Vagina (tissue), 2 donors: Measurements from ENCODE around the gene RTL1. TPM values are rescaled to one million over a fixed set of nuclear protein-coding genes. Genes with fewer than 3 reads are reported as not detected.

Experiments
- DNase-seq, 2 donors: peaks; one replicate each; pipeline ENCODE4 v3.0.0-alpha.2; 2017; ENCODE audit errors: extremely low spot score in 2 of 2
- H3K27ac ChIP-seq: fragments of 200-600 bp; sonication (generic); one replicate; pipeline ENCODE4 v1.5.1; 2019
- H3K27me3 ChIP-seq: fragments of 200-600 bp; sonication (generic); one replicate; pipeline ENCODE4 v1.5.1; 2019
- H3K36me3 ChIP-seq, 2 donors: fragments of 200-600 bp; sonication (generic); one replicate each; pipeline ENCODE4 v1.5.1; 2017 to 2019
- H3K4me1 ChIP-seq: fragments of 200-600 bp; sonication (generic); one replicate; pipeline ENCODE4 v1.5.1; 2019
- H3K4me3 ChIP-seq, 2 donors: fragments of 200-600 bp; sonication (generic); 1 replicate in 1 of 2; 2 replicates in 1 of 2; pipeline ENCODE4 v1.5.1; 2016 to 2019
- H3K9me3 ChIP-seq: fragments of 200-600 bp; sonication (generic); one replicate; pipeline ENCODE4 v1.5.1; 2019
- CTCF ChIP-seq, 3 experiments: fragments of 450-650 bp in 2 of 3; fragments of 200-600 bp in 1 of 3; sonication (generic) in 1 of 3; IDR thresholded peaks; one replicate each; pipeline ENCODE4 v1.5.1; 2017 to 2019; ENCODE audit warnings: antibody characterized with exemption in 3 of 3, mild to moderate bottlenecking in 2 of 3, moderate library complexity in 2 of 3
- POLR2A ChIP-seq, 2 donors: fragments of 450-650 bp; IDR thresholded peaks; one replicate each; pipeline ENCODE4 v1.6.1; 2017; ENCODE audit warnings: antibody characterized with exemption in 2 of 2, mild to moderate bottlenecking in 2 of 2, moderate library complexity in 2 of 2
- POLR2AphosphoS5 ChIP-seq, 2 donors: sonication (generic); formaldehyde crosslinking; IDR thresholded peaks; one replicate each; pipeline ENCODE4 v1.9.0; 2017; ENCODE audit warnings: antibody characterized with exemption in 2 of 2, mild to moderate bottlenecking in 2 of 2, low read depth in 1 of 2; ENCODE audit not compliant: insufficient read depth in 1 of 2
- intact Hi-C: fragments of 100-400 bp; cut with DNase I; formaldehyde crosslinking; loops from one replicate; pipeline ENCODE4 v1.15.1; 2023
- total RNA-seq: library from RNA; depleted of rRNA; stranded (reverse); fragments of >200 nt; gene quantifications from one replicate; pipeline ENCODE4 v1.2.3, GENCODE V29; 2016

RTL1 gene
- total RNA-seq, 1 donor from 2014 or later, result not detected

GRCh38 chr14:100858838-100859220 is 44.7 kb downstream of the RTL1 start:
- Histone ChIP-seq H3K36me3 (no peaks in the 10 kb centered on the region), H3K9me3 (no peaks in the 10 kb centered on the region), H3K4me1 (no peaks in the 10 kb centered on the region), H3K4me3 (no peak overlapping the region), H3K27me3 (no peaks in the 10 kb centered on the region), H3K27ac (no peak overlapping the region)
- no peak for DNase-seq
- no peak for TF ChIP-seq CTCF (IDR thresholded peaks at IDR 0.05)
- TF ChIP-seq POLR2A (IDR thresholded peaks at IDR 0.05), result no peak
- TF ChIP-seq POLR2AphosphoS5 (IDR thresholded peaks at IDR 0.05; ENCODE audit: insufficient read depth in 1 of 2, low read depth in 1 of 2), result no peak
- intact Hi-C loops, result loop anchor here (10.0 kb wide), 1 partner anchor 766 kb away; no protein-coding TSS in a partner anchor

DNA sequence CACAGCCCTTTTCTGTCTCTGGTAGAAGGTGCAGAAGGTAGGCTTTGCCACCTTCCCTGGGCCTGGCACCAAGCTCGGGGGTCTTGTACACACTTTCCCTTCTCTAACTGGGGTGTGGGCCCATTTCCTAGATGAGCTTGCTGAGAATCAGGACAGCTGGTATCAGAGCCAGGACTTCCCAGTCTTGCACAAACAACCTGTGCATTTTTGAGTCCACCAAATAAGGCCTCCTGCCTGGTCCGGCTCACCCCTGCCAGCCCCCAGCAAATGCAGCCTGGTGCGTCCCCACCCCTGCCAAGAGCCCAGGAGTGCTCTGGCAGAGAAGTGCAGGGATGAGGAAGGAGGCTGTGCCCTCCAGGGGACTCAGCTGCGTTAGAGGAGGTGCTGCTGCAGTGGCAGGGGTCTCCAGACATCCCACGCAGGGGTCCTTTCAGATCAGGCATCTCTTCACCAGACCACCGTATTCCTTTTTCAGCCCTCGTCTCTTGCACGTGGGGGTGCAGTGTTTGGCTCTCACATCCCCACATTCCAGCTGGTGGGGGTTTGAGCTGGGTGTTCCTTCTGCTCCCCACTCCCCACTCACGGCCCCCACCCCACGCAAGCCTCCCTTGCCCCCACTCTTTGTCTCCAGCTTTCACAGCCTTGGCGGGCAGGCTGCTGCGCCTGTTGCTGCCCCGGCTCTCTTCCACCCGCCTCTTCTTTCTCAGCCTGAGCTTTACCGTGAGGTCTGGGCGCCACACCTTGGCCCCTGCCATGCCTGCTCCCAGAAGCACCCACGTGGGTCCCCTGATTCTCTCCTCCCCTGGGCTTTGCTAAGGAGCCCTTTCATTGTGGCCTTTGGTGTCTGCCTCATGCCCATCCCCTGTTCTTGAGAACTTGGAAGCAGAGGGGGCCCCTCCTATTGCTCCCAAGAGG is 45.3 kb downstream of the RTL1 start:
- no peaks in the 10 kb centered on the region for H3K9me3 ChIP-seq
- TF ChIP-seq POLR2AphosphoS5 (IDR thresholded peaks at IDR 0.05; ENCODE audit: insufficient read depth in 1 of 2, low read depth in 1 of 2), result no peak
- TF ChIP-seq CTCF (IDR thresholded peaks at IDR 0.05), result no peak
- TF ChIP-seq POLR2A (IDR thresholded peaks at IDR 0.05), result no peak
- no peak overlapping the region for H3K4me3 ChIP-seq
- H3K4me1 ChIP-seq, result no peaks in the 10 kb centered on the region
- no peak overlapping the region for H3K27ac ChIP-seq
- H3K27me3 ChIP-seq, result no peaks in the 10 kb centered on the region
- intact Hi-C loops, result loop anchor here (10.0 kb wide), 1 partner anchor 767 kb away; no protein-coding TSS in a partner anchor
- H3K36me3 ChIP-seq, result no peaks in the 10 kb centered on the region
- DNase-seq, result no peak

DNA sequence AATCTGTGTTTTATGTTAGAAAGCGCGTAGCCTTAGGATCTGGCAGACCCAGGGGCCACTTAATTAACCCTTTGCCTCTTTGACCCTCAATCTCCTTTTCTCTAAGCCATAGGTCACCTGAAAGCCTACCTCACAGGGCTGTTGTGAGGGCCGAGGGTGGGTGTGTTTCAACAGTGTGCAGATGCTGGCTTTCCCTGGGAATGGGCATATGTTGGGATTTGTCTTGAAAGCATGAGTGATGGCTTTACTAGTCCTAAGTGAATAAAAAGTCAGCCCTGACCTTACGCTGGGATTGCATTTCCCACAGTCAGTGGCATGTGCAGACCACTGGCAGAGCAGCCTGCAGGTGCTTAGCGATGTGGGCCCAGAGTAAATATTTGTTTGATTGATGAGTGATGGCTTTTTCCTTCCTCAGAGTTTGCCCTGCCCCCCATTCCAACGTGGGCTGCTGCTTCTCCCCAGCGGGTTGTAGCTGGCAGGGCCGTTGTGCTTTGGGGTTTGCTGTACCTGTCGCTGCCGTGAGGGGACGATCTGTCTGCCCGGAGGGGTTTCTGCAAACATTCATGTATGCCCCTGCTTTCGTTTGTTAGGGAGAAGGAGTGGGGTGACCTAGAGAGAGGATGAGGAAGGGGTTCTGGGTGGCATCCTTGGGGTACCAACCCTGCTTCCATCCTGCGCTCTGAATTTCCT is 46.1 kb downstream of the RTL1 start:
- H3K4me3 ChIP-seq, result no peak overlapping the region
- H3K4me1 ChIP-seq, result no peaks in the 10 kb centered on the region
- H3K27ac ChIP-seq, result no peak overlapping the region
- H3K36me3 ChIP-seq, result no peaks in the 10 kb centered on the region
- DNase-seq, result no peak
- intact Hi-C loops, result loop anchor here (10.0 kb wide), 1 partner anchor 767 kb away; no protein-coding TSS in a partner anchor
- no peaks in the 10 kb centered on the region for H3K9me3 ChIP-seq
- TF ChIP-seq CTCF (IDR thresholded peaks at IDR 0.05) (no peak), POLR2AphosphoS5 (IDR thresholded peaks at IDR 0.05; ENCODE audit: insufficient read depth in 1 of 2, low read depth in 1 of 2) (no peak), POLR2A (IDR thresholded peaks at IDR 0.05) (no peak)
- no peaks in the 10 kb centered on the region for H3K27me3 ChIP-seq

- TF ChIP-seq POLR2A (IDR thresholded peaks at IDR 0.05), result no peak
- TF ChIP-seq CTCF (IDR thresholded peaks at IDR 0.05), result no peak
- no peak for TF ChIP-seq POLR2AphosphoS5 (IDR thresholded peaks at IDR 0.05; ENCODE audit: insufficient read depth in 1 of 2, low read depth in 1 of 2)
- Histone ChIP-seq H3K27ac (no peak overlapping the region), H3K9me3 (no peaks in the 10 kb centered on the region), H3K36me3 (no peaks in the 10 kb centered on the region), H3K4me1 (peaks cover 4% of the 10 kb centered on the region), H3K27me3 (no peaks in the 10 kb centered on the region), H3K4me3 (no peak overlapping the region)
- DNase-seq, result no peak
- intact Hi-C loops, result loop anchor here (10.0 kb wide), 1 partner anchor 768 kb away; no protein-coding TSS in a partner anchor
Measured at GRCh38 chr14:100856056-100856950, 47.2 kb downstream of the RTL1 start.
